ENCODE results near the gene CCDC187.

The CCDC187 gene

GRCh38 chr9:136247551-136247916 is 56.4 kb downstream of the CCDC187 start:
- TF ChIP-seq REST (IDR thresholded peaks at IDR 0.05; ENCODE audit: insufficient read depth in 1 of 2, low read depth in 2 of 2, low read length in 2 of 2) (no peak), FOXP2 (optimal IDR thresholded peaks at IDR 0.05; ENCODE audit: borderline replicate concordance, extremely low read depth, extremely low read length, insufficient read depth) (no peak), TAF1 (IDR thresholded peaks at IDR 0.05; ENCODE audit: borderline replicate concordance, insufficient read depth, low read length) (no peak), POLR2AphosphoS5 (IDR thresholded peaks at IDR 0.05; ENCODE audit: low read depth, low read length) (no peak), SIN3A (IDR thresholded peaks at IDR 0.05; ENCODE audit: borderline replicate concordance, insufficient read depth, low read length) (no peak)

DNA sequence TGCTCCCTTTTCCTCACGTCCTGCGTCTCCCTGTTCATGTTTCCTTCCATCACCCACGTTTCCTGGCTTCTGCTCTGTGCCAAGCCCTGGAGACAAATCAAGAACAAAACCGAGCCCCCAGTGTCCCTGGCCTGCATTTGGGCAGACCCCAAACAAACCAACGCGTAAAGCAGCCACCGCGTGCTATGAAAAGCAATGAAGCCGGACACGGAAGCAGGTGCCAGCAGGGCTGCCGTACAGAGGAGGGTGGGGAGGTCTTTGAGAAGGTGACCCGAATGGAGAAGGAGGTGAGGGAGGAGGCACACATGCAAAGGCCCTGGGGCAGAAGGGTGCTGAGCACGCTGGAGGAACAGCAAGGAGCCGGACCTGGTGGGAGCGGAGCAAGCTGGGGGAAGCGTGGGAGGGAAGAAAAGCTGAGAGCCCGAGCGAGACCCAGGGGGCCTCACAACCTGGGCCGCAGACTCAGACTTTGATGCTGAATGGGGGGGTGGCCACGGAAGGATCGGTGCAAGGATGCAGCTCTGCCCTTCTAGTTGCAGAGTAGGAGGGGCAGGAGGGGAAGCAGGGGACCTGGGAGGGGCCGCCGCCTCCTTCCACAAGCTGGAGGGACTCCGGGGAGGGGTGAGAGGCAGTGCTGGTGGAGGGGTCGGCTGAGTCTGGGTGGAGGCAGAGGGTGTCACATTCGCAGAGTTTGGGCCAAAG is 56.9 kb downstream of the CCDC187 start:
- TF ChIP-seq SIN3A (IDR thresholded peaks at IDR 0.05; ENCODE audit: borderline replicate concordance, insufficient read depth, low read length) (no peak), POLR2AphosphoS5 (IDR thresholded peaks at IDR 0.05; ENCODE audit: low read depth, low read length) (no peak), TAF1 (IDR thresholded peaks at IDR 0.05; ENCODE audit: borderline replicate concordance, insufficient read depth, low read length) (no peak), FOXP2 (optimal IDR thresholded peaks at IDR 0.05; ENCODE audit: borderline replicate concordance, extremely low read depth, extremely low read length, insufficient read depth) (no peak), REST (IDR thresholded peaks at IDR 0.05; ENCODE audit: insufficient read depth in 1 of 2, low read depth in 2 of 2, low read length in 2 of 2) (no peak)

DNA sequence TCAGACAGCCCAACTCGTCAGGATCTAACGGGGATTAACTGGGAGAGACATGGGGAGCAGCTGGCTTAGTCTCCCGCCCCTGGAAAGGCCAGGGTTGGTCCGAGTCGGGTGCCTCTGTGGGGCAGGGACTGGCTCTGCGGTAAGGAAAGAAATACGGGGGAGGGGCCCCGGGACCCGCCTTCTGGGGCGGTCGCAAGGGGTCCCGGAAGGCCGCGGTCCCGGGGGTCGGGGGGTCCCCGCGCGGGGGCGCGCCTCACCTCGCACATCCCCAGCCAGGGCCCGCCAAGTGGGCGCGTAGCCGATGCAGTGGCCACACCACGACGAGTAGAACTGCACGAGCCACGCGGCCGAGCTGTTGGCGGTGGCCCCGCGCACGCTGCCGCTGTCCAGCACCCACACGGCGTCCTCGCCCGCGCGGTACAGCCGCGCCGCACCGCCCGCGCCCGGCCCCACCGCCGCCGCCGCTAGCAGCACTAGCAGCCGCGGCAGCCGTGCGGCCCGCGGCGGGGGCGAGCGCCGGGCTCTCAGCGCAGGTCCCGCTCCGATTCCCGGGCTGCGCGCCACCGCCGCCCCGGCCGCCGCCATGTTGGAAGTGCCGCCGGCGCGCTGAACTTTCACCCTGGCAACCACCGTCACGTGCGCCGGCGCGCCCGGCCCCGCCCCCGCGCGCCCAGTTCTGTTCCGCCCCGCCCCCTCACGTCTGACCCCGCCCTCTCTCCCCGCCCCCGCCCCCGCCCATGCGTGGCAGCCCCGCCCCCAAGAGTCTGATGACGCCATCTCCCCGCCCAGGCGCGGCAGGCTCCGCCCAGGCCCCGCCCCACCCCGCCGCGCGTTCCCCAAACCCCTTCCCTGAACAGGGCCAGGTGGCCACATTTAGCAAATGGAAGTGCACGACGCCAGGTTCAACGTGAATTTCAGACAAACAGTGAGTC is 58.4 kb downstream of the CCDC187 start, which contains the start of gene QSOX2:
Gene QSOX2 (minus strand): TSS at position 594 of the 932 bp plus-strand sequence. CDS start 9 bp downstream, at position 585.
- peak; percentile 67; the same call in 1 of the 2 replicates for TF ChIP-seq TAF1 (IDR thresholded peaks at IDR 0.05; ENCODE audit: borderline replicate concordance, insufficient read depth, low read length)
- TF ChIP-seq REST (IDR thresholded peaks at IDR 0.05; ENCODE audit: insufficient read depth in 1 of 2, low read depth in 2 of 2, low read length in 2 of 2): peak; percentile 83 to 91
- TF ChIP-seq SIN3A (IDR thresholded peaks at IDR 0.05; ENCODE audit: borderline replicate concordance, insufficient read depth, low read length): no peak; the same call in 1 of the 2 replicates

DNA sequence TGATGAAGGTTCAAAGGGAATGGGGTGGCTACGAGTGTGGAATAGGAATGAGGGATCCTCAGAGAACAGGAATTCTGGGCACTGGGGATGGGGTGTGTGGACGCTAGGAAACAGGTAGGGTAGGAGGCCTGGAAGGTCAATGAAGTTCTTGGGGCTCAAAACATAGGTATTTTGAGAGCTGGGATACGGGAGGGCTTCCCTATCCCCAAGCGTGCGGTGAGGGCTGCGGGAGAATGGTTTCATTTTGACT is 59.0 kb downstream of the CCDC187 start:
- TF ChIP-seq FOXP2 (optimal IDR thresholded peaks at IDR 0.05; ENCODE audit: borderline replicate concordance, extremely low read depth, extremely low read length, insufficient read depth): no peak
- no peak for TF ChIP-seq REST (IDR thresholded peaks at IDR 0.05; ENCODE audit: insufficient read depth in 1 of 2, low read depth in 2 of 2, low read length in 2 of 2)
- TF ChIP-seq TAF1 (IDR thresholded peaks at IDR 0.05; ENCODE audit: borderline replicate concordance, insufficient read depth, low read length): no peak
- no peak for TF ChIP-seq SIN3A (IDR thresholded peaks at IDR 0.05; ENCODE audit: borderline replicate concordance, insufficient read depth, low read length)
- TF ChIP-seq POLR2AphosphoS5 (IDR thresholded peaks at IDR 0.05; ENCODE audit: low read depth, low read length): no peak

Data from PFSK-1 (cell line).